Neural cell (in vitro differentiated cells): ENCODE data around the gene CEP89. TPM values are rescaled to one million over a fixed set of nuclear protein-coding genes. Genes with fewer than 3 reads are reported as not detected.

ENCODE experiments used
- H2AFZ ChIP-seq: fragments of 200-600, 300-800 bp; sonication (generic), shearing (Covaris generic); 2 replicates; pipeline ENCODE4 v1.6.0; 2014; ENCODE audit warnings: low read depth, mild to moderate bottlenecking, antibody characterized with exemption, low read length, moderate library complexity
- H3F3A ChIP-seq: fragments of 200-600 bp; shearing (Covaris generic); 2 replicates; pipeline ENCODE4 v1.6.1; 2016; ENCODE audit warnings: mild to moderate bottlenecking, moderate library complexity, mixed read lengths, antibody characterized with exemption, low read length; ENCODE audit not compliant: insufficient read depth, poor library complexity, severe bottlenecking
- H3K27ac ChIP-seq: fragments of 200-600, 300-800 bp; sonication (generic), shearing (Covaris generic); 2 replicates; pipeline ENCODE4 v1.5.1; 2014; ENCODE audit warnings: mild to moderate bottlenecking, low read length, moderate library complexity
- H3K27me3 ChIP-seq: fragments of 300-800, 200-600 bp; sonication (generic), shearing (Covaris generic); 2 replicates; pipeline ENCODE4 v1.6.0; 2014; ENCODE audit warnings: mild to moderate bottlenecking, low read depth, low read length, moderate library complexity; ENCODE audit not compliant: insufficient read depth
- H3K36me3 ChIP-seq: fragments of 300-800, 200-600 bp; sonication (generic), shearing (Covaris generic); 2 replicates; pipeline ENCODE4 v1.5.1; 2014; ENCODE audit warnings: mild to moderate bottlenecking, antibody characterized with exemption, low read length, moderate library complexity; ENCODE audit not compliant: insufficient read depth
- H3K4me2 ChIP-seq: fragments of 300-800, 200-600 bp; sonication (generic), shearing (Covaris generic); 2 replicates; pipeline ENCODE4 v1.6.0; 2014; ENCODE audit warnings: mild to moderate bottlenecking, low read length
- H3K4me3 ChIP-seq: fragments of 300-800, 200-600 bp; sonication (generic), shearing (Covaris generic); 2 replicates; pipeline ENCODE4 v1.5.1; 2014; ENCODE audit warnings: mild to moderate bottlenecking, low read length, moderate library complexity
- H3K79me2 ChIP-seq: fragments of 200-600 bp; shearing (Covaris generic); replicated peaks from 2 replicates; pipeline ENCODE4 v1.6.0; 2014; ENCODE audit warnings: mild to moderate bottlenecking, low read length, moderate library complexity; ENCODE audit not compliant: insufficient read depth
- H3K9ac ChIP-seq: fragments of 300-800, 200-600 bp; sonication (generic), shearing (Covaris generic); 2 replicates; pipeline ENCODE4 v1.6.1; 2016; ENCODE audit warnings: mild to moderate bottlenecking, low read length, mixed read lengths
- H3K9me2 ChIP-seq: fragments of 200-600 bp; shearing (Covaris generic); 2 replicates; pipeline ENCODE4 v1.6.1; 2016; ENCODE audit warnings: mild to moderate bottlenecking, low read length, mixed read lengths; ENCODE audit not compliant: insufficient read depth
- H3K9me3 ChIP-seq: fragments of 200-600, 300-800 bp; sonication (generic), shearing (Covaris generic); 2 replicates; pipeline ENCODE4 v1.6.1; 2016; ENCODE audit warnings: mild to moderate bottlenecking, mixed run types, low read length, moderate library complexity, mixed read lengths
- H4K20me1 ChIP-seq: fragments of 200-600 bp; shearing (Covaris generic); 2 replicates; pipeline ENCODE4 v1.6.1; 2016; ENCODE audit warnings: mild to moderate bottlenecking, mixed run types; ENCODE audit not compliant: insufficient read depth
- CTCF ChIP-seq: fragments of 450-650 bp; IDR thresholded peaks from 2 replicates; pipeline ENCODE4 v1.5.1; 2014; ENCODE audit warnings: antibody characterized with exemption, mild to moderate bottlenecking, moderate library complexity; ENCODE audit not compliant: poor library complexity, severe bottlenecking
- EP300 ChIP-seq: fragments of 450-650 bp; conservative IDR thresholded peaks from 2 replicates; pipeline ENCODE4 v1.6.1; 2014; ENCODE audit warnings: antibody characterized with exemption, mild to moderate bottlenecking, moderate library complexity; ENCODE audit not compliant: poor library complexity, severe bottlenecking
- EZH2 ChIP-seq: fragments of 200-600, 300-800 bp; shearing (Covaris generic), sonication (generic); IDR thresholded peaks from 2 replicates; pipeline ENCODE4 v1.6.1; 2014; ENCODE audit warnings: antibody characterized with exemption, low read length, borderline replicate concordance, mild to moderate bottlenecking; ENCODE audit not compliant: insufficient read depth, poor library complexity, severe bottlenecking
- MXI1 ChIP-seq: fragments of 450-650 bp; conservative IDR thresholded peaks from 2 replicates; pipeline ENCODE4 v1.6.1; 2014; ENCODE audit warnings: antibody characterized with exemption, mild to moderate bottlenecking; ENCODE audit not compliant: poor library complexity, severe bottlenecking
- POLR2AphosphoS5 ChIP-seq: IDR thresholded peaks from 2 replicates; pipeline ENCODE4 v1.6.1; 2012
- RAD21 ChIP-seq: fragments of 450-650 bp; conservative IDR thresholded peaks from 2 replicates; pipeline ENCODE4 v1.6.1; 2014; ENCODE audit warnings: antibody characterized with exemption, mild to moderate bottlenecking, moderate library complexity
- SMC3 ChIP-seq: fragments of 450-650 bp; conservative IDR thresholded peaks from 2 replicates; pipeline ENCODE4 v1.6.1; 2014; ENCODE audit warnings: antibody characterized with exemption, mild to moderate bottlenecking, moderate library complexity; ENCODE audit not compliant: poor library complexity
- TAF1 ChIP-seq: IDR thresholded peaks from 2 replicates; pipeline ENCODE4 v1.6.1; 2012; ENCODE audit warnings: low read depth
- polyA plus RNA-seq: library from polyadenylated mRNA; depleted of rRNA; stranded (reverse); fragments of >200 nt; gene quantifications from 2 replicates; pipeline ENCODE4 v1.2.3, GENCODE V29; 2014

The CEP89 gene
- polyA plus RNA-seq, 1 donor from 2014 or later = 24.1 TPM

GRCh38 chr19:32877977-32878745 is 93.6 kb downstream of the CEP89 start:
- no peak overlapping the region for H3K27ac ChIP-seq
- TF ChIP-seq EP300 (no peak), MXI1 (no peak), RAD21 (no peak), CTCF (no peak), POLR2AphosphoS5 (no peak), TAF1 (no peak)
- no peak overlapping the region for H3K4me2 ChIP-seq
- H3K36me3 ChIP-seq = no peaks in the 10 kb centered on the region
- no peak overlapping the region for H2AFZ ChIP-seq
- no peak overlapping the region for H3K4me3 ChIP-seq
- H3K79me2 ChIP-seq = no peaks in the 10 kb centered on the region
- H3K9me2 ChIP-seq = no peaks in the 10 kb centered on the region
- H3F3A ChIP-seq = no peaks in the 10 kb centered on the region
- H3K9ac ChIP-seq = no peak overlapping the region
- H4K20me1 ChIP-seq = no peaks in the 10 kb centered on the region
- H3K9me3 ChIP-seq = no peaks in the 10 kb centered on the region
- no peaks in the 10 kb centered on the region for H3K27me3 ChIP-seq

- Histone ChIP-seq H3K36me3 (no peaks in the 10 kb centered on the region), H3K9ac (no peak overlapping the region), H3K9me2 (no peaks in the 10 kb centered on the region)
Measured at GRCh38 chr19:32877323-32877912, 94.3 kb downstream of the CEP89 start.

More at GRCh38 chr19:32877323-32877912, 94.3 kb downstream of the CEP89 start:
- Histone ChIP-seq H3F3A (no peaks in the 10 kb centered on the region), H3K4me3 (no peak overlapping the region), H3K79me2 (no peaks in the 10 kb centered on the region), H2AFZ (no peak overlapping the region), H3K4me2 (no peak overlapping the region), H4K20me1 (no peaks in the 10 kb centered on the region), H3K9me3 (no peaks in the 10 kb centered on the region), H3K27me3 (no peaks in the 10 kb centered on the region), H3K27ac (no peak overlapping the region)
- no peak for TF ChIP-seq RAD21
- no peak for TF ChIP-seq MXI1
- TF ChIP-seq TAF1 = no peak
- TF ChIP-seq SMC3 = no peak
- TF ChIP-seq POLR2AphosphoS5 = no peak
- no peak for TF ChIP-seq CTCF
- TF ChIP-seq EZH2 = no peak
